Fibroblast of lung (primary cell): ENCODE data around the gene ZNF44. TPM values are rescaled to one million over a fixed set of nuclear protein-coding genes. Genes with fewer than 3 reads are reported as not detected.
A peak's percentile ranks its signal among the peaks of the same experiment; 100 is the strongest.

Experiments used
- DNase-seq, 2 donors: peaks; one replicate each; pipeline versions ENCODE4 v3.0.0 to v3.0.0-alpha.2; 2010; ENCODE audit warnings: low read depth in 2 of 2
- H2AFZ ChIP-seq: 2 replicates; pipeline ENCODE4 v1.5.1; 2012; ENCODE audit warnings: low read length, control low read depth, inconsistent platforms
- H3K27ac ChIP-seq: 2 replicates; pipeline ENCODE4 v1.5.1; 2011; ENCODE audit warnings: low read length, control low read depth; ENCODE audit not compliant: insufficient read depth
- H3K27me3 ChIP-seq: 2 replicates; pipeline ENCODE4 v1.5.1; 2011; ENCODE audit warnings: mild to moderate bottlenecking, low read length; ENCODE audit not compliant: control insufficient read depth, insufficient read depth
- H3K36me3 ChIP-seq: 2 replicates; pipeline ENCODE4 v1.5.1; 2011; ENCODE audit warnings: low read length; ENCODE audit not compliant: control insufficient read depth, insufficient read depth
- H3K4me1 ChIP-seq: 2 replicates; pipeline ENCODE4 v1.5.1; 2011; ENCODE audit warnings: low read length; ENCODE audit not compliant: control insufficient read depth, insufficient read depth; ENCODE audit errors: extremely low read depth
- H3K4me2 ChIP-seq: 2 replicates; pipeline ENCODE4 v1.5.1; 2011; ENCODE audit warnings: low read length, control low read depth; ENCODE audit not compliant: insufficient read depth; ENCODE audit errors: extremely low read depth
- H3K4me3 ChIP-seq, 4 experiments: fragments of 200-600 bp in 1 of 4; sonication (generic) in 1 of 4; replicated peaks in 1 of 4; 2 replicates each; pipeline ENCODE4 v1.5.1; 2011 to 2016; ENCODE audit warnings: low read length in 4 of 4, low read depth in 3 of 4, mild to moderate bottlenecking in 3 of 4, control low read depth in 2 of 4, inconsistent platforms in 1 of 4, mixed read lengths in 1 of 4; ENCODE audit not compliant: insufficient read depth in 1 of 4; ENCODE audit errors: control extremely low read depth in 1 of 4
- H3K79me2 ChIP-seq: 2 replicates; pipeline ENCODE4 v1.5.1; 2012; ENCODE audit warnings: mild to moderate bottlenecking, low read length, inconsistent platforms; ENCODE audit not compliant: control insufficient read depth, insufficient read depth
- H3K9ac ChIP-seq: 2 replicates; pipeline ENCODE4 v1.5.1; 2011; ENCODE audit warnings: mild to moderate bottlenecking, low read length, control low read depth; ENCODE audit not compliant: insufficient read depth
- H3K9me3 ChIP-seq: 2 replicates; pipeline ENCODE4 v1.5.1; 2012; ENCODE audit warnings: low read depth, low read length; ENCODE audit not compliant: control insufficient read depth, insufficient read depth
- H4K20me1 ChIP-seq: 2 replicates; pipeline ENCODE4 v1.5.1; 2011; ENCODE audit warnings: low read length; ENCODE audit not compliant: control insufficient read depth, insufficient read depth; ENCODE audit errors: extremely low read depth
- EZH2 ChIP-seq: IDR thresholded peaks from 2 replicates; pipeline ENCODE4 v1.5.1; 2012; ENCODE audit warnings: low read length, control low read depth, mild to moderate bottlenecking; ENCODE audit errors: missing control alignments
- polyA plus RNA-seq, 2 donors: library from polyadenylated mRNA; depleted of rRNA in 1 of 2; stranded (reverse) in 1 of 2; unstranded in 1 of 2; fragments of >200 nt; gene quantifications; 2 replicates each; pipeline ENCODE4 v1.2.1, GENCODE V29; 2011 to 2012; ENCODE audit warnings: missing spikeins in 1 of 2
- total RNA-seq: library from RNA; depleted of rRNA; stranded (reverse); fragments of >200 nt; gene quantifications from 2 replicates; pipeline ENCODE4 v1.2.1, GENCODE V29; 2014
- TF ChIP-seq, protein P1 (sequence below), 2 donors: IDR thresholded peaks in 1 of 2; conservative IDR thresholded peaks in 1 of 2; 1 replicate in 1 of 2; 2 replicates in 1 of 2; pipeline ENCODE4 v1.5.1; 2011 to 2012; ENCODE audit warnings: low read length in 2 of 2, control low read depth in 1 of 2, inconsistent platforms in 1 of 2, low read depth in 1 of 2, mild to moderate bottlenecking in 1 of 2

The ZNF44 gene
- total and polyA plus RNA-seq, 2 donors (not counting 1 experiment from before 2014, with no cell fraction given) = 5.9 to 16.3 TPM

DNA sequence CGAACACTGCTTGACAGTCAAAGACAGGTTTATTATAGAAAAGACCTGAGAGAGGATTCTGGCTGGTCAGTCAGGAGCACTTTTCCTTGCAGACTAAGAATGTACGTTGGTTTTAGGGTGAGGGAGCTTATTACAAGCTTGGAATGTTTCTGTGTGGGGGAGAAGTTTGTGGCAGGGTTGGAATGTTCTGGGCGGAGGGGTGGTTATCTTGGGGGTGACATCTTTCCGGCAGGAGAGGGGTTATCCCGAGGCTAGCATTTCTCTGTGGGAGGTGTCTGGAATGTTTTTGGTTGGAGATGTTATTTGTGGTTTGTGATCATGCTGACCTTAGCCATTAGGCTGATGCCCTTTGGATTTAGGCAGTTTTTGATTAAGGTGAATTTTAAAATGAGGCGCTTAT lies 70.0 kb downstream of the ZNF44 start:
- H3K9ac ChIP-seq = no peak overlapping the region
- no peaks in the 10 kb centered on the region for H3K4me1 ChIP-seq
- no peak overlapping the region for H2AFZ ChIP-seq
- TF ChIP-seq, protein P1, sequence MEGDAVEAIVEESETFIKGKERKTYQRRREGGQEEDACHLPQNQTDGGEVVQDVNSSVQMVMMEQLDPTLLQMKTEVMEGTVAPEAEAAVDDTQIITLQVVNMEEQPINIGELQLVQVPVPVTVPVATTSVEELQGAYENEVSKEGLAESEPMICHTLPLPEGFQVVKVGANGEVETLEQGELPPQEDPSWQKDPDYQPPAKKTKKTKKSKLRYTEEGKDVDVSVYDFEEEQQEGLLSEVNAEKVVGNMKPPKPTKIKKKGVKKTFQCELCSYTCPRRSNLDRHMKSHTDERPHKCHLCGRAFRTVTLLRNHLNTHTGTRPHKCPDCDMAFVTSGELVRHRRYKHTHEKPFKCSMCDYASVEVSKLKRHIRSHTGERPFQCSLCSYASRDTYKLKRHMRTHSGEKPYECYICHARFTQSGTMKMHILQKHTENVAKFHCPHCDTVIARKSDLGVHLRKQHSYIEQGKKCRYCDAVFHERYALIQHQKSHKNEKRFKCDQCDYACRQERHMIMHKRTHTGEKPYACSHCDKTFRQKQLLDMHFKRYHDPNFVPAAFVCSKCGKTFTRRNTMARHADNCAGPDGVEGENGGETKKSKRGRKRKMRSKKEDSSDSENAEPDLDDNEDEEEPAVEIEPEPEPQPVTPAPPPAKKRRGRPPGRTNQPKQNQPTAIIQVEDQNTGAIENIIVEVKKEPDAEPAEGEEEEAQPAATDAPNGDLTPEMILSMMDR (conservative IDR thresholded peaks at IDR 0.05 in 1 of 2, IDR thresholded peaks at IDR 0.05 in 1 of 2; ENCODE audit: low read depth in 1 of 2, low read length in 2 of 2) = no peak
- TF ChIP-seq EZH2 = no peak
- H3K27me3 ChIP-seq = no peaks in the 10 kb centered on the region
- H3K9me3 ChIP-seq = no peaks in the 10 kb centered on the region
- H4K20me1 ChIP-seq = no peaks in the 10 kb centered on the region
- no peak overlapping the region for H3K27ac ChIP-seq
- no peak overlapping the region for H3K4me2 ChIP-seq
- no peaks in the 10 kb centered on the region for H3K36me3 ChIP-seq
- no peak overlapping the region for H3K4me3 ChIP-seq
- H3K79me2 ChIP-seq = no peaks in the 10 kb centered on the region
- DNase-seq = peak in 1 of 2 donors; percentile 13

DNA sequence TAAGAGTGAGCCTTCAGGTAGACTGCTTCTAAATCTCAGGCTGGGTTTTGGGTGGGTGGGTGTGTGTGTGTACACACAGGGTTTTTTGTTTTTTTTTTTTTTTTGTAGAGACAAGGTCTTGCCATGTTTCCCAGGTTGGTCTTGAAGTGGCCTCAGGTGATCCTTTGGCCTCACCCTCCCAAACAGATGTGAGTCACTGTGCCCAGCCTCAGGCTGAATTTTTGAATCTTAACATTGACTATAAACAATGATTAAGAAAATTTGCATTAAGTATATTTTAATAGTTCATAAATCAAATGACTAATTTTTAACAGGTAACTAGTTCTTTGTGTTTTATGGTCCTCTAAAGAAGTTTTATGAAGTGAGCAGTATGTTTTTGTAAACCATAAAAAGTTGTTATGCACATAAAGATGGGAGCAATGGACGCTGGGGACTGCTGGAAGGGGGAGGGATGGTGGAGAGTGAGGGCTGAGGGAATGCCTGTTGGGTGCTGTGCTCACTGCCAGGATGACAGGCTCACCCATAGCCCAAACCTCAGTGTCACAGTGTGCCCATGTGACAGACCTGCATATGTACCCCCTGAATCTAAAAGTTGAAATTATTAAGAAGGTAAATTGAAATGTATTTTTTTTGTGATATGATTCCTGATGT lies 71.6 kb downstream of the ZNF44 start:
- Histone ChIP-seq H3K9ac (no peak overlapping the region), H3K9me3 (no peaks in the 10 kb centered on the region), H3K36me3 (no peaks in the 10 kb centered on the region), H4K20me1 (no peaks in the 10 kb centered on the region), H3K79me2 (no peaks in the 10 kb centered on the region), H2AFZ (no peak overlapping the region), H3K4me3 (no peak overlapping the region), H3K27me3 (no peaks in the 10 kb centered on the region), H3K27ac (no peak overlapping the region), H3K4me1 (no peaks in the 10 kb centered on the region), H3K4me2 (no peak overlapping the region)
- DNase-seq = no peak
- no peak for TF ChIP-seq EZH2
- TF ChIP-seq, protein P1 (conservative IDR thresholded peaks at IDR 0.05 in 1 of 2, IDR thresholded peaks at IDR 0.05 in 1 of 2; ENCODE audit: low read depth in 1 of 2, low read length in 2 of 2) = no peak

Other genes with a start within 250 kb of the ZNF44 start
- under 0.01 TPM in 1 of 2 replicates, not detected in the other for gene ZNF878, start 241.9 kb downstream of the ZNF44 start, total RNA-seq
- gene ZNF878, start 241.9 kb downstream of the ZNF44 start, polyA plus RNA-seq = 0.07 and 0.16 TPM in 2 replicates
- gene ZNF844, start 230.2 kb downstream of the ZNF44 start, total RNA-seq = 8.2 and 15.4 TPM in 2 replicates
- gene ZNF844, start 230.2 kb downstream of the ZNF44 start, polyA plus RNA-seq = 4.2 and 4.7 TPM in 2 replicates
- 4.6 and 8.6 TPM in 2 replicates for gene ZNF20, start 154.5 kb downstream of the ZNF44 start, total RNA-seq
- 2.6 and 3.3 TPM in 2 replicates for gene ZNF20, start 154.5 kb downstream of the ZNF44 start, polyA plus RNA-seq
- gene ZNF625, start 138.1 kb downstream of the ZNF44 start, total RNA-seq = 7.7 and 15.0 TPM in 2 replicates
- 3.1 and 3.7 TPM in 2 replicates for gene ZNF625, start 138.1 kb downstream of the ZNF44 start, polyA plus RNA-seq
- 7.7 and 9.2 TPM in 2 replicates for gene ZNF136, start 131.8 kb downstream of the ZNF44 start, total RNA-seq
- 3.6 and 4.2 TPM in 2 replicates for gene ZNF136, start 131.8 kb downstream of the ZNF44 start, polyA plus RNA-seq
- gene ZNF563, start 38.8 kb upstream of the ZNF44 start, total RNA-seq = 3.1 and 5.3 TPM in 2 replicates
- gene ZNF563, start 38.8 kb upstream of the ZNF44 start, polyA plus RNA-seq = 2.1 and 2.4 TPM in 2 replicates
- 2.3 and 5.1 TPM in 2 replicates for gene ZNF442, start 70.8 kb upstream of the ZNF44 start, total RNA-seq
- 0.81 and 1.2 TPM in 2 replicates for gene ZNF442, start 70.8 kb upstream of the ZNF44 start, polyA plus RNA-seq
- 2.3 and 3.1 TPM in 2 replicates for gene ZNF799, start 106.4 kb upstream of the ZNF44 start, total RNA-seq
- gene ZNF799, start 106.4 kb upstream of the ZNF44 start, polyA plus RNA-seq = 1.6 and 1.7 TPM in 2 replicates
- gene ZNF443, start 146.1 kb upstream of the ZNF44 start, total RNA-seq = 1.8 and 2.3 TPM in 2 replicates
- 1.1 and 1.2 TPM in 2 replicates for gene ZNF443, start 146.1 kb upstream of the ZNF44 start, polyA plus RNA-seq
- 3.6 and 4.8 TPM in 2 replicates for gene ZNF709, start 189.9 kb upstream of the ZNF44 start, total RNA-seq
- 1.4 and 1.5 TPM in 2 replicates for gene ZNF709, start 189.9 kb upstream of the ZNF44 start, polyA plus RNA-seq